ENCODE data around the gene LINC00237. TPM values are rescaled to one million over a fixed set of nuclear protein-coding genes. Genes with fewer than 3 reads are reported as not detected.
A peak's percentile ranks its signal among the peaks of the same experiment; 100 is the strongest.

LINC00237 gene
- total and polyA plus RNA-seq, 9 of the 15 experiments (the other 6 are each of a cell fraction or from before 2014, with no cell fraction given): not detected

DNA sequence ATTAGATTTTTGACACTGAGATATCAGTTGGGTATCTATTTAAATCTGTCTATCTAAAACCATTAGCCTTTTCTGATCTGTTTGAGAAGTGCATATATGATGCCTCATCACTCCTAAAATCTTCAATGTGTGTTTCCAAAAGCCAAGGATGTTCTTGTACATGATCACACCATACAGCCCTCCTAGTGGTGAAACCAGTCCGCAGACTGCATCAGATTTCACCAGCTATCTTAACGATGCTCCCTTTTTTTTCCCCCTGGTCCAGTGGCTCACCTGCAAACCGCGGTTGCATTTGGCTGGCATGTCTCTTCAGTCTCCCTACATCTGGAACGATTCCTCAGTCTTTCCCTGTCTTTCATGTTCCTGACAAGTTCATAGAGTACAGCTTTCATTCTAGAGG, 23.7 kb upstream of the LINC00237 start:
- Histone ChIP-seq H3K27me3 (ENCODE audit: control insufficient read depth in 2 of 2, insufficient read depth in 2 of 2, low read length in 2 of 2) (no peaks in the 10 kb centered on the region), H3K79me2 (ENCODE audit: control insufficient read depth, insufficient read depth, low read length) (peaks cover 18% of the 10 kb centered on the region), H3K4me1 (replicated peaks in 1 of 2; ENCODE audit: control insufficient read depth in 2 of 2, insufficient read depth in 2 of 2, low read length in 2 of 2) (peaks cover 5 to 19% of the 10 kb centered on the region in 2 experiments; a peak in 3 of 5 replicates), H3K4me2 (ENCODE audit: insufficient read depth, low read length) (no peak overlapping the region), H4K20me1 (replicated peaks; ENCODE audit: control insufficient read depth, insufficient read depth, low read length) (no peaks in the 10 kb centered on the region), H3K9ac (ENCODE audit: insufficient read depth in 1 of 2, low read depth in 2 of 2, low read length in 2 of 2) (no peak overlapping the region), H2AFZ (ENCODE audit: low read depth, low read length) (no peak overlapping the region), H3K36me3 (ENCODE audit: control insufficient read depth, insufficient read depth, low read length) (peaks cover 7% of the 10 kb centered on the region; the same call in 1 of the 3 replicates), H3K27ac (ENCODE audit: extremely low read depth, low read depth, low read length) (no peak overlapping the region), H3K9me1 (ENCODE audit: control insufficient read depth, insufficient read depth, low read length) (no peaks in the 10 kb centered on the region), H3K9me3 (replicated peaks; ENCODE audit: control insufficient read depth, insufficient read depth, low read depth, low read length) (no peaks in the 10 kb centered on the region), H3K4me3 (no peak overlapping the region)
- FAIRE-seq: no peak
- DNase-seq (ENCODE audit: extremely low read depth in 1 of 4, low spot score in 3 of 4): peak in 1 of 4 experiments; percentile 8
- WGBS (ENCODE audit: insufficient coverage, low coverage, missing lambda C conversion rate): 53% methylated on average over 5 of the region's 5 CpGs
- ATAC-seq: no peak
- ChIA-PET CTCF (ENCODE audit: low intra/inter-chr PET ratio) (no interaction called here), POLR2A (no interaction called here)
- BruUV-seq (replicated peaks): no TSS peak
- in situ Hi-C loops (cut with MboI): no loop called here
- TF ChIP-seq, protein P1, sequence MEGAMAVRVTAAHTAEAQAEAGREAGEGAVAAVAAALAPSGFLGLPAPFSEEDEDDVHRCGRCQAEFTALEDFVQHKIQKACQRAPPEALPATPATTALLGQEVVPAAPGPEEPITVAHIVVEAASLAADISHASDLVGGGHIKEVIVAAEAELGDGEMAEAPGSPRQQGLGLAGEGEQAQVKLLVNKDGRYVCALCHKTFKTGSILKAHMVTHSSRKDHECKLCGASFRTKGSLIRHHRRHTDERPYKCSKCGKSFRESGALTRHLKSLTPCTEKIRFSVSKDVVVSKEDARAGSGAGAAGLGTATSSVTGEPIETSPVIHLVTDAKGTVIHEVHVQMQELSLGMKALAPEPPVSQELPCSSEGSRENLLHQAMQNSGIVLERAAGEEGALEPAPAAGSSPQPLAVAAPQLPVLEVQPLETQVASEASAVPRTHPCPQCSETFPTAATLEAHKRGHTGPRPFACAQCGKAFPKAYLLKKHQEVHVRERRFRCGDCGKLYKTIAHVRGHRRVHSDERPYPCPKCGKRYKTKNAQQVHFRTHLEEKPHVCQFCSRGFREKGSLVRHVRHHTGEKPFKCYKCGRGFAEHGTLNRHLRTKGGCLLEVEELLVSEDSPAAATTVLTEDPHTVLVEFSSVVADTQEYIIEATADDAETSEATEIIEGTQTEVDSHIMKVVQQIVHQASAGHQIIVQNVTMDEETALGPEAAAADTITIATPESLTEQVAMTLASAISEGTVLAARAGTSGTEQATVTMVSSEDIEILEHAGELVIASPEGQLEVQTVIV (CRISPR knock-in tag; IDR thresholded peaks at IDR 0.05; ENCODE audit: borderline replicate concordance): no peak
- TF ChIP-seq, protein P2, sequence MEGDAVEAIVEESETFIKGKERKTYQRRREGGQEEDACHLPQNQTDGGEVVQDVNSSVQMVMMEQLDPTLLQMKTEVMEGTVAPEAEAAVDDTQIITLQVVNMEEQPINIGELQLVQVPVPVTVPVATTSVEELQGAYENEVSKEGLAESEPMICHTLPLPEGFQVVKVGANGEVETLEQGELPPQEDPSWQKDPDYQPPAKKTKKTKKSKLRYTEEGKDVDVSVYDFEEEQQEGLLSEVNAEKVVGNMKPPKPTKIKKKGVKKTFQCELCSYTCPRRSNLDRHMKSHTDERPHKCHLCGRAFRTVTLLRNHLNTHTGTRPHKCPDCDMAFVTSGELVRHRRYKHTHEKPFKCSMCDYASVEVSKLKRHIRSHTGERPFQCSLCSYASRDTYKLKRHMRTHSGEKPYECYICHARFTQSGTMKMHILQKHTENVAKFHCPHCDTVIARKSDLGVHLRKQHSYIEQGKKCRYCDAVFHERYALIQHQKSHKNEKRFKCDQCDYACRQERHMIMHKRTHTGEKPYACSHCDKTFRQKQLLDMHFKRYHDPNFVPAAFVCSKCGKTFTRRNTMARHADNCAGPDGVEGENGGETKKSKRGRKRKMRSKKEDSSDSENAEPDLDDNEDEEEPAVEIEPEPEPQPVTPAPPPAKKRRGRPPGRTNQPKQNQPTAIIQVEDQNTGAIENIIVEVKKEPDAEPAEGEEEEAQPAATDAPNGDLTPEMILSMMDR (IDR thresholded peaks at IDR 0.05 in 2 of 3, conservative IDR thresholded peaks at IDR 0.05 in 1 of 3; ENCODE audit: insufficient read depth in 2 of 3, low read depth in 1 of 3, low read length in 3 of 3): 0 out of 6 replicates have a peak, but pooled peaks of 1 of the 3 experiments have one; percentile 18
- intact Hi-C loops (cut with micrococcal nuclease): loop anchor here (10.0 kb wide), 1 partner anchor 265 kb away; no protein-coding TSS in a partner anchor
